Neural cell (in vitro differentiated cells): ENCODE results near the gene INPP5D. TPM values are rescaled to one million over a fixed set of nuclear protein-coding genes. Genes with fewer than 3 reads are reported as not detected.

Experiments
- H2AFZ ChIP-seq: fragments of 200-600, 300-800 bp; sonication (generic), shearing (Covaris generic); 2 replicates; pipeline ENCODE4 v1.6.0; 2014; ENCODE audit warnings: low read depth, mild to moderate bottlenecking, antibody characterized with exemption, low read length, moderate library complexity
- H3F3A ChIP-seq: fragments of 200-600 bp; shearing (Covaris generic); 2 replicates; pipeline ENCODE4 v1.6.1; 2016; ENCODE audit warnings: mild to moderate bottlenecking, moderate library complexity, mixed read lengths, antibody characterized with exemption, low read length; ENCODE audit not compliant: insufficient read depth, poor library complexity, severe bottlenecking
- H3K27ac ChIP-seq: fragments of 200-600, 300-800 bp; sonication (generic), shearing (Covaris generic); 2 replicates; pipeline ENCODE4 v1.5.1; 2014; ENCODE audit warnings: mild to moderate bottlenecking, low read length, moderate library complexity
- H3K27me3 ChIP-seq: fragments of 300-800, 200-600 bp; sonication (generic), shearing (Covaris generic); 2 replicates; pipeline ENCODE4 v1.6.0; 2014; ENCODE audit warnings: mild to moderate bottlenecking, low read depth, low read length, moderate library complexity; ENCODE audit not compliant: insufficient read depth
- H3K36me3 ChIP-seq: fragments of 300-800, 200-600 bp; sonication (generic), shearing (Covaris generic); 2 replicates; pipeline ENCODE4 v1.5.1; 2014; ENCODE audit warnings: mild to moderate bottlenecking, antibody characterized with exemption, low read length, moderate library complexity; ENCODE audit not compliant: insufficient read depth
- H3K4me2 ChIP-seq: fragments of 300-800, 200-600 bp; sonication (generic), shearing (Covaris generic); 2 replicates; pipeline ENCODE4 v1.6.0; 2014; ENCODE audit warnings: mild to moderate bottlenecking, low read length
- H3K4me3 ChIP-seq: fragments of 300-800, 200-600 bp; sonication (generic), shearing (Covaris generic); 2 replicates; pipeline ENCODE4 v1.5.1; 2014; ENCODE audit warnings: mild to moderate bottlenecking, low read length, moderate library complexity
- H3K79me2 ChIP-seq: fragments of 200-600 bp; shearing (Covaris generic); replicated peaks from 2 replicates; pipeline ENCODE4 v1.6.0; 2014; ENCODE audit warnings: mild to moderate bottlenecking, low read length, moderate library complexity; ENCODE audit not compliant: insufficient read depth
- H3K9ac ChIP-seq: fragments of 300-800, 200-600 bp; sonication (generic), shearing (Covaris generic); 2 replicates; pipeline ENCODE4 v1.6.1; 2016; ENCODE audit warnings: mild to moderate bottlenecking, low read length, mixed read lengths
- H3K9me2 ChIP-seq: fragments of 200-600 bp; shearing (Covaris generic); 2 replicates; pipeline ENCODE4 v1.6.1; 2016; ENCODE audit warnings: mild to moderate bottlenecking, low read length, mixed read lengths; ENCODE audit not compliant: insufficient read depth
- H3K9me3 ChIP-seq: fragments of 200-600, 300-800 bp; sonication (generic), shearing (Covaris generic); 2 replicates; pipeline ENCODE4 v1.6.1; 2016; ENCODE audit warnings: mild to moderate bottlenecking, mixed run types, low read length, moderate library complexity, mixed read lengths
- H4K20me1 ChIP-seq: fragments of 200-600 bp; shearing (Covaris generic); 2 replicates; pipeline ENCODE4 v1.6.1; 2016; ENCODE audit warnings: mild to moderate bottlenecking, mixed run types; ENCODE audit not compliant: insufficient read depth
- CTCF ChIP-seq: fragments of 450-650 bp; IDR thresholded peaks from 2 replicates; pipeline ENCODE4 v1.5.1; 2014; ENCODE audit warnings: antibody characterized with exemption, mild to moderate bottlenecking, moderate library complexity; ENCODE audit not compliant: poor library complexity, severe bottlenecking
- EP300 ChIP-seq: fragments of 450-650 bp; conservative IDR thresholded peaks from 2 replicates; pipeline ENCODE4 v1.6.1; 2014; ENCODE audit warnings: antibody characterized with exemption, mild to moderate bottlenecking, moderate library complexity; ENCODE audit not compliant: poor library complexity, severe bottlenecking
- EZH2 ChIP-seq: fragments of 200-600, 300-800 bp; shearing (Covaris generic), sonication (generic); IDR thresholded peaks from 2 replicates; pipeline ENCODE4 v1.6.1; 2014; ENCODE audit warnings: antibody characterized with exemption, low read length, borderline replicate concordance, mild to moderate bottlenecking; ENCODE audit not compliant: insufficient read depth, poor library complexity, severe bottlenecking
- MXI1 ChIP-seq: fragments of 450-650 bp; conservative IDR thresholded peaks from 2 replicates; pipeline ENCODE4 v1.6.1; 2014; ENCODE audit warnings: antibody characterized with exemption, mild to moderate bottlenecking; ENCODE audit not compliant: poor library complexity, severe bottlenecking
- POLR2AphosphoS5 ChIP-seq: IDR thresholded peaks from 2 replicates; pipeline ENCODE4 v1.6.1; 2012
- RAD21 ChIP-seq: fragments of 450-650 bp; conservative IDR thresholded peaks from 2 replicates; pipeline ENCODE4 v1.6.1; 2014; ENCODE audit warnings: antibody characterized with exemption, mild to moderate bottlenecking, moderate library complexity
- SMC3 ChIP-seq: fragments of 450-650 bp; conservative IDR thresholded peaks from 2 replicates; pipeline ENCODE4 v1.6.1; 2014; ENCODE audit warnings: antibody characterized with exemption, mild to moderate bottlenecking, moderate library complexity; ENCODE audit not compliant: poor library complexity
- TAF1 ChIP-seq: IDR thresholded peaks from 2 replicates; pipeline ENCODE4 v1.6.1; 2012; ENCODE audit warnings: low read depth
- polyA plus RNA-seq: library from polyadenylated mRNA; depleted of rRNA; stranded (reverse); fragments of >200 nt; gene quantifications from 2 replicates; pipeline ENCODE4 v1.2.3, GENCODE V29; 2014
- TF ChIP-seq, protein P1 (sequence below): IDR thresholded peaks from 2 replicates; pipeline ENCODE4 v1.6.1; 2012; ENCODE audit warnings: borderline replicate concordance

Gene INPP5D
- polyA plus RNA-seq, 1 donor from 2014 or later = not detected

DNA sequence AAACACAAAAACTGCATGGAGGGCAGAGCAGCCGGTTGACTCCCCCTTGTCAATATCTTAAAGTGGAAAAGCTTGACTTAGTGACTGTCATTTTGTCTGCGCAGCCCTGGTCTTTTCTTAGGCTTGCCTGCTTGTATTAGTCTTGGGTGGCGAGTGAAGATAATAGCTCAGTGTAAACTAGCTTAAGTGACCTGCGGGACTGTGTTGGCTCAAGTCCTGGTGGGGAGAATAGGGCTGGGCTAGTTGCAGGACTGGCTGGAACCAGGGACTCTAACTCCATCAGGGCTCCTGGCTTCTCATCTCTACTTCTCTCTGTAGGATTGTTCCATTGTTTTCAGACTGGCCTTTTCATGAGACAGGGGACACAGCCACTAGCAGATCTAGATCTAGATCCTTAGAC, 183.2 kb downstream of the INPP5D start:
- H3K79me2 ChIP-seq = no peaks in the 10 kb centered on the region
- H3F3A ChIP-seq = no peaks in the 10 kb centered on the region
- no peak overlapping the region for H3K9ac ChIP-seq
- H2AFZ ChIP-seq = no peak overlapping the region
- H3K4me2 ChIP-seq = no peak overlapping the region
- H4K20me1 ChIP-seq = no peaks in the 10 kb centered on the region
- no peaks in the 10 kb centered on the region for H3K27me3 ChIP-seq
- TF ChIP-seq, protein P1, sequence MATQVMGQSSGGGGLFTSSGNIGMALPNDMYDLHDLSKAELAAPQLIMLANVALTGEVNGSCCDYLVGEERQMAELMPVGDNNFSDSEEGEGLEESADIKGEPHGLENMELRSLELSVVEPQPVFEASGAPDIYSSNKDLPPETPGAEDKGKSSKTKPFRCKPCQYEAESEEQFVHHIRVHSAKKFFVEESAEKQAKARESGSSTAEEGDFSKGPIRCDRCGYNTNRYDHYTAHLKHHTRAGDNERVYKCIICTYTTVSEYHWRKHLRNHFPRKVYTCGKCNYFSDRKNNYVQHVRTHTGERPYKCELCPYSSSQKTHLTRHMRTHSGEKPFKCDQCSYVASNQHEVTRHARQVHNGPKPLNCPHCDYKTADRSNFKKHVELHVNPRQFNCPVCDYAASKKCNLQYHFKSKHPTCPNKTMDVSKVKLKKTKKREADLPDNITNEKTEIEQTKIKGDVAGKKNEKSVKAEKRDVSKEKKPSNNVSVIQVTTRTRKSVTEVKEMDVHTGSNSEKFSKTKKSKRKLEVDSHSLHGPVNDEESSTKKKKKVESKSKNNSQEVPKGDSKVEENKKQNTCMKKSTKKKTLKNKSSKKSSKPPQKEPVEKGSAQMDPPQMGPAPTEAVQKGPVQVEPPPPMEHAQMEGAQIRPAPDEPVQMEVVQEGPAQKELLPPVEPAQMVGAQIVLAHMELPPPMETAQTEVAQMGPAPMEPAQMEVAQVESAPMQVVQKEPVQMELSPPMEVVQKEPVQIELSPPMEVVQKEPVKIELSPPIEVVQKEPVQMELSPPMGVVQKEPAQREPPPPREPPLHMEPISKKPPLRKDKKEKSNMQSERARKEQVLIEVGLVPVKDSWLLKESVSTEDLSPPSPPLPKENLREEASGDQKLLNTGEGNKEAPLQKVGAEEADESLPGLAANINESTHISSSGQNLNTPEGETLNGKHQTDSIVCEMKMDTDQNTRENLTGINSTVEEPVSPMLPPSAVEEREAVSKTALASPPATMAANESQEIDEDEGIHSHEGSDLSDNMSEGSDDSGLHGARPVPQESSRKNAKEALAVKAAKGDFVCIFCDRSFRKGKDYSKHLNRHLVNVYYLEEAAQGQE = no peak
- TF ChIP-seq CTCF (no peak), EP300 (no peak), EZH2 (no peak), POLR2AphosphoS5 (no peak), RAD21 (no peak), TAF1 (no peak), MXI1 (no peak), SMC3 (no peak)
- no peaks in the 10 kb centered on the region for H3K9me2 ChIP-seq
- no peaks in the 10 kb centered on the region for H3K36me3 ChIP-seq
- no peak overlapping the region for H3K27ac ChIP-seq
- H3K9me3 ChIP-seq = no peaks in the 10 kb centered on the region
- no peak overlapping the region for H3K4me3 ChIP-seq

DNA sequence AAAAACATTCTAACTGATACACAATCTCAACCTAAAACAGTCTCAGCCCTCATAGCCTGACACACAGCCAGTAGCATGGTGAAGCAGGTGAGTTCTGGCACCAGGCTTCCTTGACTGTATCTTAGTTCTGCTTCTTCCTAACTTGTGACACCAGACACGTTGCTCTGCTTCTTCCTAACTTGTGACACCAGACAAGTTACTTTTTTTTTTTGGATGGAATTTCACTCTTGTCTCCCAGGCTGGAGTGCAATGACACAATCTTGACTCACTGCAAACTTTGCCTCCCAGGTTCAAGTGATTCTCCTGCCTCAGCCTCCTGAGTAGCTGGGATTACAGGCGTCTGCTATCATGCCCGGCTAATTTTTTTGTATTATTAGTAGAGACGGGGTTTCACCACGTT, 184.7 kb downstream of the INPP5D start:
- Histone ChIP-seq H3K9ac (no peak overlapping the region), H3K27ac (no peak overlapping the region), H3K36me3 (no peaks in the 10 kb centered on the region), H3F3A (no peaks in the 10 kb centered on the region), H4K20me1 (no peaks in the 10 kb centered on the region), H3K79me2 (no peaks in the 10 kb centered on the region), H3K27me3 (no peaks in the 10 kb centered on the region), H2AFZ (no peak overlapping the region), H3K9me3 (no peaks in the 10 kb centered on the region), H3K4me2 (no peak overlapping the region), H3K9me2 (no peaks in the 10 kb centered on the region), H3K4me3 (no peak overlapping the region)
- TF ChIP-seq EP300 (no peak), RAD21 (no peak), CTCF (no peak), POLR2AphosphoS5 (no peak), TAF1 (no peak), MXI1 (no peak), EZH2 (no peak)
- TF ChIP-seq, protein P1 = no peak
